NCI-H1930 (cell line): ENCODE data around the gene CLEC16A.

Source experiments
- DNase-seq, 2 experiments: peaks; one replicate each; lab custom pipeline; 2025; lab: John Stamatoyannopoulos, UW

CLEC16A gene

DNA sequence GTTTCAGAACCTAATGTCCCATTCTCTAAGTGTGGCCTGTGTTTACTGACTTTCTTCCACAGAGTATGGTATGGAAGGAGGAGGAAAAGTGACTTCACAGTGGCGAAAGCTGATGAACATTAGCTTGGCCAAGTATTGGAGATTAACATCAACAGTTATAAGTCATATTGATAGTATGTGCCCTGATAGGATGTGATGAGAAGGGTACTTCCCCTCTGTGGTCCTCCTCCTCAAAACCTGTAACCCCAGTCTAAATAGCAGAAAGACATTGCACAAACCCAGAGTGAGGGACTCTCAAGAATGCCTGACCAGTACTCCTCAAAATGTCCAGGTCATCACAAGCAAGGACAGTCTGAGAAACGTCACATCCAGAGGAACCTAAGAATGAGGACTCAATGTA, 73.1 kb downstream of the CLEC16A start:
- no peak for DNase-seq

DNA sequence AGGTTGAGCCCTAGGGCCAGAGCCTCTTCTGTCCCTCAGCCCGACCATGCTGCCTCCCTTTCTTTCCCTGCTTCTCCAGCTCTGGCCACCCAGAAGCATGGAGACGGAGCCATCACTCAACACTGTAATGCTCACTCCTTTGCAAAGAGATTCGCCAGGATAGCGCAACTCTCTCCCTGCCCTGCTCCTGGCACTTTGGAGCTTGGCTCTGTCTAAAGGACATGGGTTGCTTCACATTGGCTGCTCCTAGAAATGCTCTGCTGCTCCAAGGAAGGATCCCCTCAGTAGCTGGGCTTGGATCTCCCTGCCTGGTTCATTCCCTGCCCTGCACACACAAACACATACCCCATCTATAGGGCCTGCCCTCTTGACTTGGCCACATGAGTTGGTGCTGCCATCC, 76.0 kb downstream of the CLEC16A start:
- no peak for DNase-seq

- DNase-seq: no peak
Observed at GRCh38 chr16:11020792-11021551, 76.6 kb downstream of the CLEC16A start.

DNA sequence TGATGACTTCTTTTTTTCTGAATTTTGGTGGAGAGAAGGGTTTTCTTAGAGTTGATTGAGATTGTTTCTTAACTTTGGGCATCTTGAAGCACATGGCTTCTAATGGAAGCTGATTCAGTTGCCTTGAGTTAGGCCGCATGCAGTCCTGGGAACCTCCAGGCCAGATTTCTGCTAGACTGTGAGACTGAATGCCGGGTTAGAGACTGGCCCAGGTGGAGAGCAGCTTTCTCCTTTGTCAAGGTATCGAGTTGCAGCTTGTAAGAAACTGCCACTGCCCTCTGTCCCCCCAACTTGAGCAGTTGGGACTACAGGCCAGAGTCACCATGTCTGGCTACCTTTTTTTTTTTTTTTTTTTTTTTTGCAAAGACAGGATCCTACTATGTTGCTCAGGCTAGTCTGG, 77.6 kb downstream of the CLEC16A start:
- DNase-seq: no peak

GRCh38 chr16:11023262-11024039, 79.1 kb downstream of the CLEC16A start:
- no peak for DNase-seq

GRCh38 chr16:11024333-11025053, 80.1 kb downstream of the CLEC16A start:
- DNase-seq: no peak

DNA sequence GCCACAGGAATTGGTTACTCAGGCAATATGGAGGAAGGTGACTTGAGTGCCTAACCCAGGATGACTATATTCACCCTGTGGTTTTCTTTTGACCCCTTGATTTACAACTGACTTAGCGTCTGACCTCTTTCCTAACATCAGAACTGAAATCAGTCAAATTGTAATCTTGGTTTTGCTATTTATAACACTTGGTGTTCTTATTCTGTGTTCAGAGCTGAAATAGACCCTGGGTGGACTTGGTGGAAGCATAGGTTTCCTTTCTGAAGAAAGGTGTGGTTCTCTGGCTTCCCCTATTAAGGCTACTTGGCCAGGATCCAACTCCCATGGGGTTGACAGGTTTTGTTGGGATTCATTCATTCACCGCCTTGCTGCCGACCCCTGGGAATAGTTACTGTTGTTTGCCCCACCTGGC, 80.8 kb downstream of the CLEC16A start:
- no peak for DNase-seq

GRCh38 chr16:11029948-11030347, 85.6 kb downstream of the CLEC16A start:
- no peak for DNase-seq

DNA sequence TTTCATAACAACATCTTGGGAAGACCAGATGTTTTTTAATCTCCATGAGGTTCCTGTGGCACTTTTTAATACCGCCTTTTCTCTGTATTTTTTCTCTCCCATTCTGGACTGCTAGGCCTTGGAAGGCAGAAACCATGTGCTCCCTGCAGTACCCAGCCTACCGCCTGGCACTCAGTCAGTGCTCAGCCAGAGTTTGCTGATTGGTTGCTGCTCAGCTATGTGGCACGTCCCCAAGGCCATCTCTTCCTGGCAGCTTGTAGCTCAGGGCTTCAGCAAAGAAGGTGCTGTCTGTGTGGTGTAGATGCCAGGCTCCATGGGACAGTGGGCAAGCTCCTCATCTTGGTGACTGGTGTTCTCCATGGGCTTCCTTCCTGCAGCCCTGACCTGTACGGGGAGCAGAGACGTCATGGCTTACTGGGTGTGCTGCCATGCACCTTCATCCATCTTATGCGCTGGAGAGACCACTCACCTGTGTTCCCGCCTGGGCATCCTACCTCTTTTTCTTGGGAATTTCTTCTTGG, 86.7 kb downstream of the CLEC16A start:
- DNase-seq: no peak

DNA sequence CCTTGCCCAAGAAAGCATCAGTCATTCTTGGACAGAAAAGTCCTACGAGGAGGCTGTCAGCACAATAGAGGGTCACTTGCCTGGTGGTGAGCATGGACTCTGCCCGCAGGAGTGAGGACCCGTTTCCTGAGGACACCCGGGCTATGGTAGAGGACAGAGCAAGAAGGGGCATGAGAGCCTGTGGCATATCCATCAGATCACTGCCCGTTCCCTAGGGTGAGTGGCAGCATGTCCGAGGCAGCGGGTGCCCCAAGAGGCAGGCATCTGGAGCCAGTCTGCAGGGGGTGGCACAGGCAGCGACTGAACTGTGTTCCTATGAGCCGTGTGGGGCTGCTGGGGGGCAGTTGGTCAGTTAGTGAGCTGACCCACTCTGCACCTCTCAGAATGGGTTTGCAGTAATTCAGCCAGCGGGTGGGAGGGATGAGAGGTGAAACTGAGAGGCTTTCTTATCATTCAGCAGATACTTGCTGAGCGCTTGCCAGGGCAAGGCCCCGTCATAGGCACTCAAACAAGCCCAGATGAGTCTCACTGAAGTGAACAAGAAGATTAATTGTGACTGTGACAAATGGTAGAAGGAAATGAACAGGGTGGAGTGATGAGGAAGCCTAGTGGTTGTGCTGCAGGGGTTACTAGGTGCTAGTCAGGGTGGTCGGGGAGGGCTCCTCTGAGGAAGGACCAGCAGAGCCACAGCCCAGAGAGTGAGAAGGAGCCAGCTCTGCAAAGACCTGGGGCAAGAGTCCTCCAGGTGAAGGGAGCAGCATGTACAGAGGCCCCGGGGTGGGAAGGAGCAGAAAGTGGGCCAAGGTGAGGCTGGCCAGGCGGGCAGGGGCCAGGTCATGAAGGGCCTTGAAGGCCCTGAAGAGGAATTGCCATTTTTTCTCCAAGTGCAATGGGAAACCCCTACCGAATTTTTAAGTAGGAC, 87.9 kb downstream of the CLEC16A start:
- DNase-seq: no peak

DNA sequence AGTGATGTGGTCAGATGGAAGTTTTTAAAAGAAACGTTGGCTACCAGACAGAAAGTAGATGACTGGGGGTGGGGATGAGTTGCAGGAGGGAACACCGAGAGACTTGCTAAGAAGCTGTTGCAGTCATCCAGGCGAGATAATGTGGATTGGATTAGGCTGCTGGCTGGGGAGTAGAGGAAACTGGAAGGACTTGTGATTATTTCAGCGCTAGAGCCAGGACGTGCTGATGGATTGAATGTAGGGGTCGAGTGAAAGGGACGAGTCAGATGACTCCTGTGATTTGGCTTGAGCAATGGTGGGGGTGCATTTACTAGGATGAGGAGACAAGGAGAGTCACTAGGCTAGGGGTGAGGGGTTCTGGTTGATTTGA, 88.5 kb downstream of the CLEC16A start:
- no peak for DNase-seq

- no peak for DNase-seq
Observed at GRCh38 chr16:11033629-11034420, 89.5 kb downstream of the CLEC16A start.

DNA sequence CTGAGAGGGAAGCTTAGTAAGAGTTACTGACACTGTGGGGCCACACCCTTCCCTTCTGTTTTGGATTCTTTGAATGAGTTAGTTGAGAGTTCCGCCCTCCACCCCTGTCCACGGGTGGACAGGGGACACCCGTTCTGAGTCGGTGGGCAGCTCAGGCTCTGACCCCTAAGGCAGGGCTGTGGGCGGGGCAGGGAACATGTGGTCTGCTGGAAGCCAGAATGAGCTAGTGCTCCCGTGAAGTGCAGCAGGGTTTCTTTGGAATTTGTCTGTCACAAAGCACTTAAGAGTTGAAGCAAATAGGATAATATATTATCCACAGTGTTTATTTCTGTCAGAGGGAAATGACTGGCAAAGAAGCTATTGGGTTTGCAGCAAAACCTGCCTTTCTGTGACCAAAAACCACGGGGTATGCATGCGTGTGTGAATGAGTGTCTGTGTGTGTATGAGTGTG, 90.1 kb downstream of the CLEC16A start:
- DNase-seq: no peak

GRCh38 chr16:11035096-11035495, 90.7 kb downstream of the CLEC16A start:
- DNase-seq: no peak

- DNase-seq: no peak
Observed at GRCh38 chr16:11036040-11036439, 91.7 kb downstream of the CLEC16A start.

- DNase-seq: no peak
Observed at GRCh38 chr16:11036868-11037410, 92.6 kb downstream of the CLEC16A start.

DNA sequence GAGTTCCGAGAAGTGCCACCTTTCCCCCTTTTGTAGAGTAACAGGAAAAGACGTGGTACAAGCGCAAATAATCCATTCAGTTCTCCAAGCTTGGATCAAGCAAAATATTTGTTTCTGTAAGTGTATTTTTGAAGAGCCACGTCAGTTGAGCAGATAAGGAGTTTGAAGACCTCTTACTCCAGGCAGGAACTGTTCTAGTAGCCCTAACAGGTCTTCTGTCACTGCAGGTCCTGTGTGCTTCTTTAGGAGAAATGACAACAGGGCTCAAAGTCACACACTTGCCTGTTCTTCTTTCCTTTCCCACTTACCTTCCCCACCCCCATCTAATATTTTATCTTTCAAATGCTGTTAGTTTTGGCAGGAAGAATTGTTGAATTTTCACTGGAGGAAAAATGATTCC, 93.9 kb downstream of the CLEC16A start:
- DNase-seq: no peak

DNA sequence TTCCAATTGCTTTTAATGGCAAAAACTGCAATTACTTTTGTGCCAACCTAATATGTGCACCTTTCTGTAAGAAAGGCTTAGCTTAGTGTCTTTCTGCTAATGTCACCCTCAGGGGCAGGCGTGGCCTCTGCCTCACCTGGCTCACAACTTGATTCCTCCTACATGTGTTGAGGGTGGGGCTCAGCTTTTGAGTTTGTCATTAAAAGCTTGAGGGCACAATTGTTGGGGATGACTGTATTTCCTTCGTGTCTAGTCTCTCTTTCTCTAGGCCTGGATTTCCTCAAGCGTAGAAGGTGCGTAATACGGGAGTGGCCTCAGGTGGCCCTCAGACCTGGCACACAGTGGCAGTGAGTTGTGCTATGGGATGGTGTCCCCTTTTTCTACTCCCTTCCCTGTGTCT, 94.4 kb downstream of the CLEC16A start:
- no peak for DNase-seq

DNA sequence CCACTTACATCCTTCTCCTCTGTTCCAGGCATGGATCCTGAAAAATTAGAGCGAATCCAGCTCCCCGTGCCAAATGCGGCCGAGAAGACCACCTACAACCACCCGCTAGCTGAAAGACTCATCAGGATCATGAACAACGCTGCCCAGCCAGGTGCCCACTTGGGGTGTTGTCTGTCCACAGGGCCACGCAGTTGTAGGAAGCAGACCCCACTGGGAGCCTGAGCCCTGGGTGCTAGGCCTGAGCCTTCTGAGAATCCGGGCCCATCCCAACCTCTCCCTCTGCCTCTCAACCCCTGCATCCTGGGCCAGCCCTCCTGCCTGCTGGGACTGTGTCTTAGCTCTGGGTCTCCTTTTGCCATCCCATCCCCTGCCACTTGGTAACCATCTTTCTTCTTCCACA, 95.4 kb downstream of the CLEC16A start:
- no peak for DNase-seq

GRCh38 chr16:11042191-11042590, 97.8 kb downstream of the CLEC16A start:
- no peak for DNase-seq
